Endothelial cell of umbilical vein (primary cell): ENCODE data around the gene ZNF138. TPM values are rescaled to one million over a fixed set of nuclear protein-coding genes. Genes with fewer than 3 reads are reported as not detected.
"Not testable (repeated sequence)": the region's sequence is repeated elsewhere in the genome, so short reads cannot be mapped to it uniquely, and the experiment has no call there.

Experiments
- BruUV-seq: library from RNA; stranded (reverse); fragments of 400-500 nt; replicated peaks from 2 replicates; lab custom pipeline; 2021; lab: Mats Ljungman, UMichigan
- CTCF ChIA-PET: fragments of 300-600, 350-600 bp; sonication (Branson Sonifier 250); formaldehyde crosslinking; loops from one replicate; lab custom pipeline; 2021; ENCODE audit warnings: antibody characterized with exemption, inconsistent platforms; lab: Charles Lee
- POLR2A ChIA-PET: fragments of 300-600, 350-600 bp; sonication (Branson Sonifier 250); formaldehyde crosslinking; loops from one replicate; lab custom pipeline; 2021; ENCODE audit warnings: antibody characterized with exemption, inconsistent platforms; lab: Charles Lee
- DNase-seq: peaks from one replicate; pipeline ENCODE4 v3.0.0-alpha.2; 2011; ENCODE audit warnings: low read depth, low spot score
- FAIRE-seq: peaks from 2 replicates; lab custom pipeline; 2011; peaks lifted over from hg19 to GRCh38; lab: Jason Lieb, UNC
- H2AFZ ChIP-seq: 2 replicates; pipeline ENCODE4 v1.6.0; 2012; ENCODE audit warnings: low read depth, low read length, control low read depth, inconsistent platforms
- H3K27ac ChIP-seq: 2 replicates; pipeline ENCODE4 v1.5.1; 2011; ENCODE audit warnings: low read depth, mild to moderate bottlenecking, control low read depth, low read length, moderate library complexity; ENCODE audit not compliant: insufficient read depth
- H3K27me3 ChIP-seq, 2 experiments: 2 replicates each; pipeline versions ENCODE4 v1.6.0 to v1.6.1; 2011; ENCODE audit warnings: low read length in 2 of 2, mixed read lengths in 1 of 2; ENCODE audit not compliant: control insufficient read depth in 2 of 2, insufficient read depth in 2 of 2
- H3K36me3 ChIP-seq, 2 experiments: 2 replicates in 1 of 2; 3 replicates in 1 of 2; pipeline ENCODE4 v1.5.1; 2011; ENCODE audit warnings: low read length in 2 of 2, mild to moderate bottlenecking in 1 of 2, moderate library complexity in 1 of 2; ENCODE audit not compliant: control insufficient read depth in 2 of 2, insufficient read depth in 2 of 2; ENCODE audit errors: extremely low read depth in 1 of 2
- H3K4me1 ChIP-seq: 3 replicates; pipeline ENCODE4 v1.5.1; 2011; ENCODE audit warnings: mild to moderate bottlenecking, low read length; ENCODE audit not compliant: control insufficient read depth, insufficient read depth; ENCODE audit errors: extremely low read depth
- H3K4me2 ChIP-seq: 2 replicates; pipeline ENCODE4 v1.6.1; 2011; ENCODE audit warnings: low read length, control low read depth, mixed read lengths; ENCODE audit not compliant: insufficient read depth
- H3K4me3 ChIP-seq, 3 experiments: fragments of 200-600 bp in 1 of 3; sonication (generic), shearing (Covaris generic) in 1 of 3; replicated peaks in 1 of 3; 2 replicates each; pipeline ENCODE4 v1.5.1; 2011 to 2016; ENCODE audit warnings: control low read depth in 3 of 3, low read length in 3 of 3, mild to moderate bottlenecking in 2 of 3, inconsistent platforms in 1 of 3, low read depth in 1 of 3, moderate library complexity in 1 of 3; ENCODE audit not compliant: insufficient read depth in 1 of 3
- H3K79me2 ChIP-seq: 2 replicates; pipeline ENCODE4 v1.6.0; 2012; ENCODE audit warnings: low read length, inconsistent platforms; ENCODE audit not compliant: control insufficient read depth, insufficient read depth
- H3K9ac ChIP-seq: replicated peaks from 2 replicates; pipeline ENCODE3; 2011; ENCODE audit warnings: low read length, control low read depth; ENCODE audit not compliant: insufficient read depth; ENCODE audit errors: extremely low read depth
- H3K9me1 ChIP-seq: replicated peaks from 3 replicates; pipeline ENCODE4 v1.6.0; 2011; ENCODE audit warnings: mild to moderate bottlenecking, low read length; ENCODE audit not compliant: control insufficient read depth, insufficient read depth; ENCODE audit errors: extremely low read depth
- H3K9me3 ChIP-seq: replicated peaks from 2 replicates; pipeline ENCODE4 v1.5.1; 2012; ENCODE audit warnings: low read length, inconsistent platforms; ENCODE audit not compliant: control insufficient read depth, insufficient read depth
- H4K20me1 ChIP-seq: replicated peaks from 2 replicates; pipeline ENCODE3; 2011; ENCODE audit warnings: mild to moderate bottlenecking, low read length; ENCODE audit not compliant: control insufficient read depth, insufficient read depth; ENCODE audit errors: extremely low read depth
- EZH2 ChIP-seq: IDR thresholded peaks from 2 replicates; pipeline ENCODE4 v1.6.1; 2012; ENCODE audit warnings: borderline replicate concordance, low read depth, mild to moderate bottlenecking, moderate library complexity, low read length, inconsistent platforms; ENCODE audit not compliant: severe bottlenecking
- FOS ChIP-seq: IDR thresholded peaks from 2 replicates; pipeline ENCODE4 v1.6.1; 2011; ENCODE audit warnings: mild to moderate bottlenecking, low read length, moderate library complexity, borderline replicate concordance; ENCODE audit not compliant: insufficient read depth
- GATA2 ChIP-seq: IDR thresholded peaks from 2 replicates; pipeline ENCODE4 v1.7.0; 2011; ENCODE audit warnings: low read depth, mild to moderate bottlenecking, moderate library complexity, mixed read lengths, low read length; ENCODE audit not compliant: insufficient read length, insufficient read depth
- JUN ChIP-seq: IDR thresholded peaks from 2 replicates; pipeline ENCODE4 v1.6.1; 2011; ENCODE audit warnings: borderline replicate concordance, low read depth; ENCODE audit not compliant: insufficient read length, insufficient read depth
- MYC ChIP-seq: IDR thresholded peaks from one replicate; pipeline ENCODE4 v1.6.1; 2011; ENCODE audit warnings: mild to moderate bottlenecking, low read depth, low read length
- POLR2A ChIP-seq: IDR thresholded peaks from 2 replicates; pipeline ENCODE4 v1.6.1; 2012; ENCODE audit warnings: low read depth, mild to moderate bottlenecking, control low read depth, low read length
- POLR2AphosphoS5 ChIP-seq: IDR thresholded peaks from 2 replicates; pipeline ENCODE4 v1.6.1; 2012; ENCODE audit warnings: low read depth, mild to moderate bottlenecking, control low read depth, low read length, moderate library complexity; ENCODE audit not compliant: insufficient read depth
- dilution Hi-C: fragments of 300-500 bp; cut with MboI; formaldehyde crosslinking; loops from one replicate; pipeline ENCODE4 v1.15.0; 2019; ENCODE audit warnings: low sequenced_read_pairs; ENCODE audit not compliant: extremely low pct_ligation_motif_present
- intact Hi-C: fragments of 100-400 bp; cut with micrococcal nuclease; formaldehyde crosslinking; loops from one replicate; pipeline ENCODE4 v1.10.0; 2022
- polyA plus RNA-seq, 4 experiments: library from polyadenylated mRNA; depleted of rRNA in 3 of 4; stranded (reverse) in 3 of 4; unstranded in 1 of 4; fragments of >200 nt; gene quantifications; 2 replicates each; pipeline versions ENCODE4 v1.2.1 to v1.2.3, GENCODE V29; 2011 to 2012; ENCODE audit warnings: missing spikeins in 1 of 4
- total RNA-seq: library from RNA; stranded (reverse); gene quantifications from 2 replicates; pipeline ENCODE4 v1.2.3, GENCODE V29; 2021
- TF ChIP-seq, protein P1 (sequence below), 2 donors: IDR thresholded peaks; 1 replicate in 1 of 2; 2 replicates in 1 of 2; pipeline ENCODE4 v1.5.1; 2011; ENCODE audit warnings: low read length in 2 of 2, mild to moderate bottlenecking in 2 of 2, moderate library complexity in 2 of 2, control low read depth in 1 of 2, inconsistent platforms in 1 of 2, low read depth in 1 of 2; ENCODE audit not compliant: insufficient read depth in 1 of 2; ENCODE audit errors: extremely low read depth in 1 of 2
- TF ChIP-seq, protein P2 (sequence below): IDR thresholded peaks from 2 replicates; pipeline ENCODE4 v1.6.1; 2011; ENCODE audit not compliant: insufficient read depth, insufficient read length

ZNF138 gene
- total and polyA plus RNA-seq, 2 donors (not counting 3 experiments of a cell fraction or from before 2014, with no cell fraction given), result 2.0 to 3.3 TPM

DNA sequence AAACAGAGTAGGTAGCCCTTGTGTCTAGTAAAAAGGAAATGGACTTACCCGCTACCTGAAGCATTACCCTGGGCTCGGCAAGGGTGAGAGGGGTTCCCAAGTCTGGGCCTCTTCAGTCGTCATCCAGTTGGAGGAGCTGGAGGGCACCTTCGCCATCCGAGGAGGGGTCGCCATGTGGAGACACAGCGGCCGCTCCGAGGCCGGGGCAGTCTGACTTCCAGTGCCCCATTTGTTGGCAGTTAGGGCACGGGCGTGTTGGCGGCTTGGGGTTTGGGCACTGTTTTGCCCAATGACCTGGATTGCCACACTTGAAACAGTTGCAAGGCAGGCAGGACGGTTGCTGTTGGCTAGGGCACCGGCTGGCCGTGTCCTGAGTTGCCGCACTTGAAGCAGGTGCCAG lies 43.8 kb downstream of the ZNF138 start:
- POLR2A ChIA-PET, H3K9me3 ChIP-seq, BruUV-seq, FAIRE-seq, DNase-seq, intact Hi-C loops, H3K4me1 ChIP-seq, H2AFZ ChIP-seq, H3K27ac ChIP-seq, H3K4me3 ChIP-seq, H3K9me1 ChIP-seq, H3K27me3 ChIP-seq, H3K36me3 ChIP-seq, CTCF ChIA-PET, dilution Hi-C loops, H3K79me2 ChIP-seq, H4K20me1 ChIP-seq, H3K4me2 ChIP-seq, H3K9ac ChIP-seq: not testable (repeated sequence)

- DNase-seq (no peak), FAIRE-seq (no peak)
- no peak overlapping the region for H3K4me3 ChIP-seq
- no peaks in the 10 kb centered on the region for H3K4me1 ChIP-seq
- no peak overlapping the region for H3K27ac ChIP-seq
- no peaks in the 10 kb centered on the region for H4K20me1 ChIP-seq
- no peak for TF ChIP-seq POLR2AphosphoS5
- TF ChIP-seq POLR2A, result no peak
- TF ChIP-seq GATA2, result no peak
- no peak for TF ChIP-seq FOS
- no peak for TF ChIP-seq EZH2
- TF ChIP-seq, protein P1, sequence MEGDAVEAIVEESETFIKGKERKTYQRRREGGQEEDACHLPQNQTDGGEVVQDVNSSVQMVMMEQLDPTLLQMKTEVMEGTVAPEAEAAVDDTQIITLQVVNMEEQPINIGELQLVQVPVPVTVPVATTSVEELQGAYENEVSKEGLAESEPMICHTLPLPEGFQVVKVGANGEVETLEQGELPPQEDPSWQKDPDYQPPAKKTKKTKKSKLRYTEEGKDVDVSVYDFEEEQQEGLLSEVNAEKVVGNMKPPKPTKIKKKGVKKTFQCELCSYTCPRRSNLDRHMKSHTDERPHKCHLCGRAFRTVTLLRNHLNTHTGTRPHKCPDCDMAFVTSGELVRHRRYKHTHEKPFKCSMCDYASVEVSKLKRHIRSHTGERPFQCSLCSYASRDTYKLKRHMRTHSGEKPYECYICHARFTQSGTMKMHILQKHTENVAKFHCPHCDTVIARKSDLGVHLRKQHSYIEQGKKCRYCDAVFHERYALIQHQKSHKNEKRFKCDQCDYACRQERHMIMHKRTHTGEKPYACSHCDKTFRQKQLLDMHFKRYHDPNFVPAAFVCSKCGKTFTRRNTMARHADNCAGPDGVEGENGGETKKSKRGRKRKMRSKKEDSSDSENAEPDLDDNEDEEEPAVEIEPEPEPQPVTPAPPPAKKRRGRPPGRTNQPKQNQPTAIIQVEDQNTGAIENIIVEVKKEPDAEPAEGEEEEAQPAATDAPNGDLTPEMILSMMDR (IDR thresholded peaks at IDR 0.05; ENCODE audit: extremely low read depth in 1 of 2, insufficient read depth in 1 of 2, low read depth in 1 of 2, low read length in 2 of 2), result no peak
- TF ChIP-seq, protein P2, sequence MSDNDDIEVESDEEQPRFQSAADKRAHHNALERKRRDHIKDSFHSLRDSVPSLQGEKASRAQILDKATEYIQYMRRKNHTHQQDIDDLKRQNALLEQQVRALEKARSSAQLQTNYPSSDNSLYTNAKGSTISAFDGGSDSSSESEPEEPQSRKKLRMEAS, result no peak
- TF ChIP-seq JUN, result no peak
- TF ChIP-seq MYC, result no peak
- intact Hi-C loops, result no loop called here
- H2AFZ ChIP-seq, result no peak overlapping the region
- no peaks in the 10 kb centered on the region for H3K79me2 ChIP-seq
- H3K4me2 ChIP-seq, result no peak overlapping the region
- no TSS peak for BruUV-seq
- no peaks in the 10 kb centered on the region for H3K27me3 ChIP-seq
- no peaks in the 10 kb centered on the region for H3K9me1 ChIP-seq
- dilution Hi-C loops, result no loop called here
- H3K9ac ChIP-seq, result no peak overlapping the region
- ChIA-PET POLR2A (no interaction called here), CTCF (no interaction called here)
- H3K36me3 ChIP-seq, result no peaks in the 10 kb centered on the region
- H3K9me3 ChIP-seq, result no peaks in the 10 kb centered on the region
Measured at GRCh38 chr7:64838691-64839090, 44.5 kb downstream of the ZNF138 start.
